Activated CD4-positive, alpha-beta memory T cell treated with anti-CD3 and anti-CD28 coated beads for 36 hours (primary cell): ENCODE results near the gene KLHL5. TPM values are rescaled to one million over a fixed set of nuclear protein-coding genes. Genes with fewer than 3 reads are reported as not detected.

Experiments used
- CTCF ChIA-PET: fragments of 350-600 bp; sonication (Branson Sonifier 250); formaldehyde crosslinking; loops from one replicate; lab custom pipeline; 2021; ENCODE audit warnings: antibody characterized with exemption, inconsistent platforms; lab: Charles Lee
- POLR2A ChIA-PET: fragments of 350-600 bp; sonication (Branson Sonifier 250); formaldehyde crosslinking; loops from one replicate; lab custom pipeline; 2021; ENCODE audit warnings: antibody characterized with exemption; lab: Charles Lee
- DNase-seq: peaks from one replicate; pipeline ENCODE4 v3.0.0-alpha.2; 2020
- H3K27ac Mint-ChIP-seq: one replicate; pipeline ENCODE4 v1.8.0; 2021; ENCODE audit warnings: mixed read lengths
- H3K27me3 Mint-ChIP-seq: one replicate; pipeline ENCODE4 v1.8.0; 2021; ENCODE audit warnings: mixed read lengths
- H3K36me3 Mint-ChIP-seq: one replicate; pipeline ENCODE4 v1.8.0; 2021; ENCODE audit warnings: mixed read lengths
- H3K4me1 Mint-ChIP-seq: one replicate; pipeline ENCODE4 v1.8.0; 2021; ENCODE audit warnings: low read depth, mixed read lengths
- H3K4me3 Mint-ChIP-seq: one replicate; pipeline ENCODE4 v1.8.0; 2021; ENCODE audit warnings: mild to moderate bottlenecking, mixed read lengths
- H3K9me3 Mint-ChIP-seq: one replicate; pipeline ENCODE4 v1.8.0; 2021; ENCODE audit warnings: mixed read lengths
- intact Hi-C: fragments of 100-400 bp; cut with micrococcal nuclease; formaldehyde crosslinking; loops from one replicate; pipeline ENCODE4 v1.15.1; 2023
- total RNA-seq, 2 experiments: library from RNA; stranded (reverse); gene quantifications; one replicate each; pipeline ENCODE4 v1.2.3, GENCODE V29; 2021

KLHL5 gene
- total RNA-seq, 2 experiments from 2014 or later: 35.2 to 35.6 TPM

GRCh38 chr4:39146211-39146610, 84.2 kb downstream of the KLHL5 start:
- H3K4me1 Mint-ChIP-seq: peaks cover 3% of the 10 kb centered on the region
- no peak for DNase-seq
- intact Hi-C loops: no loop called here
- no peaks in the 10 kb centered on the region for H3K27me3 Mint-ChIP-seq
- ChIA-PET POLR2A (no interaction called here), CTCF (interaction anchor here (1.0 to 1.4 kb wide), 2 partner anchors 11 to 243 kb away, joined by 3 to 4 read pairs; no protein-coding TSS in a partner anchor)
- no peak overlapping the region for H3K4me3 Mint-ChIP-seq
- no peaks in the 10 kb centered on the region for H3K36me3 Mint-ChIP-seq
- no peaks in the 10 kb centered on the region for H3K9me3 Mint-ChIP-seq
- no peak overlapping the region for H3K27ac Mint-ChIP-seq

- DNase-seq: no peak
- Mint-ChIP-seq H3K36me3 (no peaks in the 10 kb centered on the region), H3K27me3 (no peaks in the 10 kb centered on the region), H3K9me3 (no peaks in the 10 kb centered on the region), H3K4me1 (peaks cover 3% of the 10 kb centered on the region), H3K4me3 (no peak overlapping the region), H3K27ac (no peak overlapping the region)
- POLR2A ChIA-PET: no interaction called here
- intact Hi-C loops: no loop called here
- CTCF ChIA-PET: interaction anchor here (1.0 kb wide), 1 partner anchor 12 kb away, joined by 3 read pairs; no protein-coding TSS in a partner anchor
These were observed 92.0 kb downstream of the KLHL5 start for GRCh38 chr4:39154009-39154408.

DNA sequence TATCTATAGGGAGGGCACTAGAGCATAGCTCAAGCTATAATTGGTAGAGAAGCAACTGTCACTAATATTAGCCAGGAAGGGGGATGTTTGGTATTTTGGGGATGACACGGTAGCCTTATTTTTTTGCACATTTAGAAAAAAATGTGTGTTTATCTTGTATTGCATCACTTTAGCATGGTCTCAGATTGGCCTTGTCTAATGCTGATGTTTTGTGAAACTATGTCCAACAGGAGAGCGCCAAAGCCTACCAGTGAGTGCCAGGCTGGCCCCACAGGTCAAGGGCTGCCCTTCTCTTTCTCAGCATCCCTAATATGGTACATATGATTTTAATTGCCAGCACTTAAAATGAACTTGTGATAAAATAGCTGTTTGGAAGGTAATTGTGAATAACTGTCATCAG, 95.5 kb downstream of the KLHL5 start:
- intact Hi-C loops: no loop called here
- H3K4me1 Mint-ChIP-seq: no peaks in the 10 kb centered on the region
- H3K9me3 Mint-ChIP-seq: no peaks in the 10 kb centered on the region
- no peaks in the 10 kb centered on the region for H3K36me3 Mint-ChIP-seq
- H3K27ac Mint-ChIP-seq: no peak overlapping the region
- DNase-seq: no peak
- CTCF ChIA-PET: interaction anchor here (1.1 kb wide), 1 partner anchor 23 kb away, joined by 3 read pairs; no protein-coding TSS in a partner anchor
- no peak overlapping the region for H3K4me3 Mint-ChIP-seq
- no peaks in the 10 kb centered on the region for H3K27me3 Mint-ChIP-seq
- POLR2A ChIA-PET: no interaction called here

DNA sequence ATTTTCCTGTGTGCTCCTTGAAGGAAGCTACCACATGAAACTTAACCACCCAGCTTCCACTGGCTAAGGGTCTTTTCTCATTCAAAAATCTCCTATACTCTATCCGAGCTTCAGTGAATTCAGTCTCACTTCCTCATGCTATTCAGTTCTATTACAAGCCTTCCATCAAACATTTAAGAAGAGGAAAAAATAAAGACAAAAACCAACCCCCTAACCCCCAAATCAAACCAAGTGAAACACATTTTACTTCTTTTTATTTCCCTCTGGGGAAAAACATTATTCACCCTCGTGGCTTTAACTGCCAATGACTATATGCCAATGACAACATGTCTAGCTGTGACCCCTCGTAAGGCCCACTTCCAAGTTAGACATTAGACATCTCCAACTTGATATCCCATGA, 104.1 kb downstream of the KLHL5 start:
- CTCF ChIA-PET: interaction anchor here (0.7 to 0.8 kb wide), 2 partner anchors 12 to 16 kb away, joined by 3 read pairs; partner anchors contain the start of gene WDR19
- no peak overlapping the region for H3K4me3 Mint-ChIP-seq
- POLR2A ChIA-PET: no interaction called here
- H3K4me1 Mint-ChIP-seq: no peaks in the 10 kb centered on the region
- no peak for DNase-seq
- intact Hi-C loops: no loop called here
- H3K9me3 Mint-ChIP-seq: peaks cover 4% of the 10 kb centered on the region
- H3K27me3 Mint-ChIP-seq: no peaks in the 10 kb centered on the region
- no peaks in the 10 kb centered on the region for H3K36me3 Mint-ChIP-seq
- H3K27ac Mint-ChIP-seq: no peak overlapping the region

GRCh38 chr4:39166669-39167068, 104.6 kb downstream of the KLHL5 start:
- Mint-ChIP-seq H3K4me3 (no peak overlapping the region), H3K27ac (no peak overlapping the region), H3K9me3 (peaks cover 4% of the 10 kb centered on the region), H3K36me3 (no peaks in the 10 kb centered on the region), H3K4me1 (no peaks in the 10 kb centered on the region), H3K27me3 (no peaks in the 10 kb centered on the region)
- ChIA-PET CTCF (interaction anchor here (0.6 to 0.8 kb wide), 2 partner anchors 15 to 87 kb away, joined by 3 to 4 read pairs; partner anchors contain the start of gene WDR19), POLR2A (no interaction called here)
- no peak for DNase-seq
- intact Hi-C loops: no loop called here

DNA sequence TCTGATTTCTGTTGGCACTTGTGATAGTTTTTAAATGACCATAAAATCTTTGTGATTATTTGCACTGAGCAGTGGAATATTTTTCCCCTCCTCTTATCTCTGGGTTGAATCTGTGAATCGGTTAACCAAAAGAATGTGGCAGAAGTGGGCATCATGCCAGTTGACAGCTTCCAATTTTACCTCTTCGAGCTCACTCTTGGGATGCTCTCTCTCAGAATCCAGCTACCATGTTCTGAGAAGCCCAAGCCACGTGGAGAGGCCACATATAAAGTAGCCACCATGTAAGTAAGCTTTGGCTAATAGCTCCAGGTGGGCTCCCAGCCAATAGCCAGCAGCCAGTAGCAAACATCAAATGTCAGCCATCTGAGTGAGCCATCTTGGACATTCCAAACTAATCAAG, 107.4 kb downstream of the KLHL5 start:
- Mint-ChIP-seq H3K27me3 (no peaks in the 10 kb centered on the region), H3K27ac (no peak overlapping the region), H3K4me1 (no peaks in the 10 kb centered on the region), H3K36me3 (no peaks in the 10 kb centered on the region), H3K4me3 (no peak overlapping the region), H3K9me3 (peaks cover 4% of the 10 kb centered on the region)
- DNase-seq: no peak
- POLR2A ChIA-PET: interaction anchor here (1.0 kb wide), 1 partner anchor 220 kb away, joined by 5 read pairs; no protein-coding TSS in a partner anchor
- CTCF ChIA-PET: interaction anchor here (0.6 kb wide), 1 partner anchor 73 kb away, joined by 3 read pairs; no protein-coding TSS in a partner anchor
- intact Hi-C loops: no loop called here

DNA sequence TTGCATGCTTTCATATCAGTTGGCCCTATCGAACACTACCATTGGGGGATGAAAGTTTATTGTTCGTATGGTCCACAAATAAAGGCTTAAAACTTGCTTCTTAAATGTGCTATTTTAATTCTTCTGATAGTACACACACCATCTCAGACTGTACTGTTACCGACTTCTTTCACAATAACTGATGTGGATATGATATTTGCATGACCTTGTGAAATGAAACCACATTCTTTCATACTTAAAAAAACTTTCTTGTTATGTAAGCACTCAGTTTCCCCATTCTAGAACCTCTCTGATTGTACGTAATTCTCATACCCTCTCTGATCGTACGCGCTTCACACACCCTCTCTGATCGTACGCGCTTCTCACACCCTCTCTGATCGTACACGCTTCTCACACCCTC, 108.3 kb downstream of the KLHL5 start:
- no peak for DNase-seq
- no peaks in the 10 kb centered on the region for H3K4me1 Mint-ChIP-seq
- intact Hi-C loops: no loop called here
- H3K9me3 Mint-ChIP-seq: peaks cover 4% of the 10 kb centered on the region
- CTCF ChIA-PET: no interaction called here
- H3K36me3 Mint-ChIP-seq: no peaks in the 10 kb centered on the region
- POLR2A ChIA-PET: no interaction called here
- no peaks in the 10 kb centered on the region for H3K27me3 Mint-ChIP-seq
- H3K27ac Mint-ChIP-seq: no peak overlapping the region
- H3K4me3 Mint-ChIP-seq: no peak overlapping the region

Other genes starting within 250 kb of the KLHL5 start
- gene TLR6, start 205.4 kb upstream of the KLHL5 start, total RNA-seq: 1 to 10 TPM; 1.4 to 2.2 TPM
- gene FAM114A1, start 194.4 kb upstream of the KLHL5 start, total RNA-seq: under 1 TPM; 0.50 to 0.65 TPM
- gene TMEM156, start 29.8 kb upstream of the KLHL5 start, total RNA-seq: 10 to 100 TPM; 28.0 to 28.4 TPM
- gene WDR19, start 120.3 kb downstream of the KLHL5 start, total RNA-seq: 10 to 100 TPM; 16.4 to 17.9 TPM